UCSD-AML1 (cell line): Measurements from ENCODE around the gene ENDOG.
"Not testable (repeated sequence)": the region's sequence is repeated elsewhere in the genome, so short reads cannot be mapped to it uniquely, and the experiment has no call there.

ENCODE experiments used
- DNase-seq: peaks from one replicate; lab custom pipeline; 2025; ENCODE audit not compliant: unreplicated experiment; lab: John Stamatoyannopoulos, UW

ENDOG gene

GRCh38 chr9:128818099-128818838 is at the start of gene ENDOG:
ENDOG (plus strand) TSS chr9:128818500; CDS start chr9:128818685, 185 bp downstream.
- DNase-seq = peak; percentile 98

GRCh38 chr9:128768606-128769005 is 49.7 kb upstream of the ENDOG start:
- no peak for DNase-seq

GRCh38 chr9:128770286-128771030 is 47.8 kb upstream of the ENDOG start:
- no peak for DNase-seq

GRCh38 chr9:128771094-128771721 is 47.1 kb upstream of the ENDOG start:
- DNase-seq = peak; percentile 72

GRCh38 chr9:128771745-128772519 is 46.4 kb upstream of the ENDOG start, which contains the start of gene ZER1:
ZER1 (minus strand) TSS chr9:128771927; CDS start chr9:128755565, 16,362 bp downstream.
- peak; percentile 93 for DNase-seq

- no peak for DNase-seq
Observed at GRCh38 chr9:128773049-128773448, 45.3 kb upstream of the ENDOG start.

GRCh38 chr9:128774804-128775203 is 43.5 kb upstream of the ENDOG start:
- no peak for DNase-seq

GRCh38 chr9:128780093-128780492 is 38.2 kb upstream of the ENDOG start:
- not testable (repeated sequence) for DNase-seq

GRCh38 chr9:128781187-128782070 is 36.9 kb upstream of the ENDOG start:
- DNase-seq = no peak

GRCh38 chr9:128782669-128783068 is 35.6 kb upstream of the ENDOG start:
- DNase-seq = no peak

GRCh38 chr9:128785427-128785826 is 32.9 kb upstream of the ENDOG start:
- DNase-seq = no peak

- peak; percentile 91 for DNase-seq
Observed at GRCh38 chr9:128786681-128787601, 31.4 kb upstream of the ENDOG start, which contains the start of gene TBC1D13. TBC1D13 (plus strand) TSS chr9:128787253; CDS start chr9:128787354, 101 bp downstream.

GRCh38 chr9:128787659-128788058 is 30.6 kb upstream of the ENDOG start:
- DNase-seq = no peak

- no peak for DNase-seq
Observed at GRCh38 chr9:128788445-128788844, 29.9 kb upstream of the ENDOG start.

GRCh38 chr9:128790536-128790935 is 27.8 kb upstream of the ENDOG start:
- DNase-seq = no peak

GRCh38 chr9:128792134-128792533 is 26.2 kb upstream of the ENDOG start:
- no peak for DNase-seq

GRCh38 chr9:128792978-128793686 is 25.2 kb upstream of the ENDOG start:
- DNase-seq = no peak

GRCh38 chr9:128794961-128795360 is 23.3 kb upstream of the ENDOG start:
- not testable (repeated sequence) for DNase-seq
